SW 1271 (cell line): ENCODE measurements around the gene MRPL42.

ENCODE experiments used
- DNase-seq, 2 experiments: peaks; one replicate each; lab custom pipeline; 2025; lab: John Stamatoyannopoulos, UW

The MRPL42 gene

DNA sequence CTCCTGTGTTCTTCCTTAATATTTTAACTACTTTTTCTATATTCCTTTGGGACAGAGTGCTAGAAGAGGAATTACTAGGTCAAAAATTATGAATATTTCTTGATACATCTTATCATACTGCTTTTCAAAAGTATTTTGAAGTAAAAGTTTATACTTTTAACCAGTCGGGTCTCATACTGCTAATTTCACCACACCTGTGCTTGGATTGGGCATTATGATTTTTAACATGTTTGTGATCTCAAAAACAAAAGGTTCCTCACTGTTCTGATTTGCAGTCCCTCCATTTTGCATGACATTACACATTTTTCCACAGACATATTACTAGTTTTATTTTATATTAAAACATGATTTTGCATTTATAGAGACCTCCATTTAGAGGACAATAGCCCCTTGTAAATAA is 32.9 kb downstream of the MRPL42 start:
- DNase-seq, result no peak

DNA sequence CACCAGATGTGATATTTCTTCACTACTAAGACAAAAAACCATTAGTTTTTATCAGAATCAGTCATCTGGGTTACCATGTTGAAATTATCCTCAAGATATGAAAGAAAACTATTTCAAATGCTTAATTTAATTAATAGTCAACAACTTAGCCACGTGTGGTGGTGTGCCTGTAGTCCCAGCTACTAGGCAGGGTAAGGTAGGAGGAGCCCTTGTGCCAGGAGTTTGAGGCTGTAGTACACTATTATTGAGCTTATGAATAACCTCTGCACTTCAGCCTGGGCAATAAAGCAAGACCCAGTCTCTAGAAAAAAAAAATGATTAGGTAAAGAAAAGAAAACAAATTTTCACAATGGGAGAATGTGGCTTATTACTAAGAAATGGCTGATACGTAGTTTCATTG is 33.4 kb downstream of the MRPL42 start:
- no peak for DNase-seq

DNA sequence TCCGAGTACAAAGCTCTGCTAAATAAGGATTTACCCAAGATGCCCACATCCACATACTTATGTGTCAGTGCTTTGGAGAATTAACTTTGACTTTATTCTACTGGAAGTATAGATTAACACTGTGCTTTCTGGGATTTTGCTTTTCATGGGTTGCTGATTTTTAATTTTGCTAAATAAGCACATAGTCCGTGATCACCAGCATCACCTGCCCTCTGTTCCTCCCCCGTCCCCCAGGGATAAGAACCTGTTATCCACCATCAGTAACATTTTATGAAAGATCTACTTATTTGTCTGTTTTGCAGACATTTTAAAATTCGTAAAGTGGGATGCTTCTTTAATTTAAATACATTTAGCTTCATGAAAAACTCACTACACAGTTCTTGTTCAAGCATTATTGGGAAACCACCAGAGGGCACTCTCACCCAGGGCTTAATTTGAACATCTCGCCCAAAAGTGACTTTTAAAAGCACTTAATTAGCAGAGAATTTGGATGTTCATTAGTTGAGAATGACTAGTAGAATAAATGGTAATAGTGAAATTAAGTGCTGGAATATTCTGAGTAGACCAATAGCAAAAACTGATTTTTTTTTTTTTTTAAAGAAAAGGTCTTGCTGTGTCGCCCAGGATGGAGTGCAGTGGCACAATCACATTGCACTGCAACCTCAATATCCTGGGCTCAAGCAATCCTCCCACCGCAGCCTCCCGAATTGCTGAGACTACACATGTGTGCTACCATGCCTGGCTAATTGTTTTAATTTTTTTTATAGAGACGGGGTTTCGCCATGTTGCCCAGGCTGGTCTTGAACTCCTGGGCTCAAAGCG is 35.7 kb downstream of the MRPL42 start:
- DNase-seq, result peak in 1 of 2 experiments; percentile 29

- no peak for DNase-seq
These were observed 39.9 kb downstream of the MRPL42 start for GRCh38 chr12:93507165-93507564.

DNA sequence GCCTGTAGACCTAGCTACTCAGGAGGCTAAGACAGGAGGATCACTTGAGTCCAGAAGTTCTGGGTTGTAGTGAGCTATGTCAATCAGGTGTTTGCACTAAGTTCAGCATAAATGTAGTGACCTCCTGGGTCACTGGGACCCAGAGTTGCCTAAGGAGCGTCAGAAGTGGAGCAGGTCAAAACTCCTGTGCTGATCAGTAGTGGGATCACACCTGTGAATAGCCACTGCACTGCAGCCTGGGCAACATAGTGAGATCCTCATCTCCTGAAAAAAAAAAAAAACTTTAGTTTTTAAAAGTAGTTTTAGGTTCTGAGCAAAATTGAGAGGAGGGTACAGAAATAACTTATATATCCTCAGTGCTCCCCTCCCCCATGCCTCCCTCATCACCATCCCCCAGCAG is 42.2 kb downstream of the MRPL42 start:
- no peak for DNase-seq

GRCh38 chr12:93514853-93515252 is 47.5 kb downstream of the MRPL42 start:
- peak in 1 of 2 experiments; percentile 33 for DNase-seq

DNA sequence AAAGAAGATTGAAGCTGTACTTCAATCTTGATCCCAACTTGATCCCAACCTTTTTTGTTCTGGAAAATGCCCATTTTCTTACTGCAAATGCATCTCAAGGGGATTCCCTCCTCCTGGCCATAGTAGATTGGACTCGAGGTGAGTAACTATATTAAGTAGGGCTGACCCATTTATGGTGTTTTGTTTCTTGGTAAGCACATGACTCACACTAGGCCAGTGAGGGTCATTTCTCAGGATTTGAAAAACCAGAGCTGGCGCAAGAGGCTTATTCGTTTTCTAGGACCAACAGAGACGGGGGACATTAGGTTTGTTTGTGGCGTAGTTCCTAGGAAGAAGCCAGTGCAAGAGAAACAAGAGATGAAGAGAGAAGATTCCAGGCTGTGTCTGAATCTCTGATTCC is 51.4 kb downstream of the MRPL42 start:
- DNase-seq, result no peak

- no peak for DNase-seq
These were observed 52.5 kb downstream of the MRPL42 start for GRCh38 chr12:93519859-93520258.

DNA sequence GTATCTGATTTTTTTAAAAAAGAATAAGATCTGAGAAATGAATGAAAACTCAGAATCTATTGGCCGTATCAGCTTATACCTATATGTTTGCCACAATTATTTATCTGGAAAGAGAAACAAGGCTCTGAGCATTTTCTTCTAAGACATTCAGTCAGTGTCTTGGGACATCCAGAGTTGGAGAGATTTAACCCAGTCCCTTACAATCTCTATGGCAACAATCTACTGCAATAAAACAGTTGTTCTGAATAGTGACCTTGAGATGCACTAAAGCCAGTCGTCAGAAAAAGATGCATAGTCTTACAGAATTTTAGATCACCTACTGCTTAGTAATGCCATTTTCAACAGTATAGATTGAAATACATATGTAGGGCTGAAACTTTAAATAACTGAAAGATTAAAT is 53.1 kb downstream of the MRPL42 start:
- DNase-seq, result no peak

DNA sequence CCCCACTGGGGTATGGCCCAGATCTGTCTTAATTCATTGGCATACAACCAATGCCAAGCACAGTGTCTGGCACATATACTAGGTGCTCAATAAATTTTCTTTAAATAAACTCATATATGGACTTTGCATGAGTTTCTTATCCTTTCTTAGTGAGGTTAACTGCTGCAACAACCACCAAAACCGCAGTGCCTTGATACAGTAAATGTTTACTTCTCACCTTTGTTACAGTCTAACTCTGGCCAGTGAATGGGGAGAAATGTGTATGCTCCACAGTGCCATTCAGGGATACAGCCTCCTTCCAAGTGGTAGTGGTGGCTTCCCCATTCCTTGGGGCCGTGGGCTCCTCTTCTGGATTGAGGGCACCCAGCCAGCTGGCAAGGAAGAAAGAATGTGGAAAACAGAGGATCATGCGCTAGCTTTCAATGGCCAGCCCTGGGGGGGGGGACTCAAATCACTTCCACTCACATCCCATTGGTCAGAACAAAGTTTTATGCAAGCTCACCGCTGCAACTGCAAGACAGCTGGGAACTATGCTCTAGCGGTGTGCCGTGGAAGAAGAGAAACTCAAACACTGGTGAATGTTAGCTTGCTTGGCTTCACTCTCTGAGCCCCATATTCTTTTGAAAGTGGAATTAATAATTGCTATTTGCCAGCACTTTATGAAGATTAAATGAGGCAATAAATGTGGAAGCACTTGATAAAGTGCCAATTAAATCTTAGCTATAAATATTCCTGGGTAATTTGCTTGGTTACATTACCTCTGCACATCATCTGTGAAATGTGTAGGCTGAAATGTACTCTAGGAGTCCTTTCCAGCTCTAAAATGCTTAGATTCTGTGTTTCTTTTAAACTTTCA is 54.1 kb downstream of the MRPL42 start:
- DNase-seq, result no peak

GRCh38 chr12:93524386-93525133 is 57.2 kb downstream of the MRPL42 start:
- DNase-seq, result no peak

DNA sequence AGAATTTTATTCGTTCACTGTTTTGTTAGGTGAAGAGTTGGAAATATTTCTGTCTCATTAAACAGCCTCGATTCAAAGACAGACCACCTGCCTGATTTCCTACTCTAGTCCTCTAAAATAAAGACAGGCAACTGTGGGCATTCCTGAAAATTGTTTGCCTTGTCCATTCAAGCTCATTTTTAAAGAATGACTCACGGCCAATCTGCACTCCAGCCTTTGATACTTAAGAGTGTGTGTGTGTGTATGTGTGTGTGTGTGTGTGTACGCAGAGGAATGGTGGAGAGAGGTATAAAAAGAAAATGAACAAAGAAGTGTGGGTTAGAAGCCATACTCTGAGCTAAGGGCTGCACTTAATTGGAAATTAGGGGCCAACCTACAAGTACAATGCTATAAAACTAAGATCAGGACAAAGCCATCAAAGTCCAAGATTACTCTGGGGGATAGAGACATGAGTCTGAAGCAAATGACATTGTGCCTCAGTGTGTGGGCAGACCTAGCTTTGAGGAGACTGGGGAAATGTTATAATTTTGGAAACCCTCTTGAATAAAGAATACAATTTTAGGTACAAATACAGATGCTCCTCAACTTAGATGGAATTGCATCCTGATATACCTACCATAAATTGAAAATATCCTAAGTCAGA is 59.6 kb downstream of the MRPL42 start:
- peak in 1 of 2 experiments; percentile 8 for DNase-seq

- DNase-seq, result no peak
These were observed 63.0 kb downstream of the MRPL42 start for GRCh38 chr12:93530358-93530757.

DNA sequence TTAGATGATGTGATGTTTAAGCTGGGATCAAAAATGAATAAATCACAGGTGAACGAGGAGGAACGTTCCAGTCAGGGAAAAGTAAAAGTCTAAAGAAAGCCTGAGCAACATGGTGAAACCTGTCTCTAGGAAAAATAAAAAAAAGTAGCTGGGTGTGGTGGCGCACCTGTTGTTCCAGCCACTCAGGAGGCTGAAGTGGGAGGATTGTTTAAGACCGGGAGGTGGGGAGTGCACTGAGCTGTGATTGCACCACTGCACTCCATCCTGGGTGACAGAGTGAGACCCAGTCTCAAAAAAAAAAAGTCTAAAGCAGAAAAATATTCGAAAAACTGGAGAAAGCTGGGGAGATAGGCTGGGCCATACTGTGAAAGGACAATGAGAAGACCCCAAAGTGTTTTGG is 66.0 kb downstream of the MRPL42 start:
- no peak for DNase-seq

- no peak for DNase-seq
These were observed 68.9 kb downstream of the MRPL42 start for GRCh38 chr12:93536111-93536765.

- DNase-seq, result no peak
These were observed 69.6 kb downstream of the MRPL42 start for GRCh38 chr12:93536766-93537488.

GRCh38 chr12:93537769-93538168 is 70.5 kb downstream of the MRPL42 start:
- DNase-seq, result no peak

DNA sequence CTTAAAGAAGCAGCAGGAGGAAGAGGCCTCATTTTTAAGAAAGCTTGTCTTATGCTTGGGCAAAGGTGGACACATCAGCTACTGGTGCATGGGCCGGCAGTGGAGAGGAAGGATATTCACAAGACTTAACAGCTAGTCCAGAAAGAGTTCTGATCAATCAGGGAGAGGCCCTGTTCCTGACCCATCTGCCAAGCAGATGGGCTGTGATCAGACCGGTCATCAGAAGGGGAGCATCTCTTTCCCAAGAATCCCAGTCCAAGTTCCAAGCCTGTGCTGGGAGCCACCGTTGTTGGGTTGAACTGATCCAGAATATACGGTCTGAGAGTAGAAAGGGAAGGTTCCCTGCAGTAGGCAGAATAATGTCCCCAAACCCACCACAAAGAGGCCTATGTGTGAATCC is 72.5 kb downstream of the MRPL42 start:
- DNase-seq, result no peak

- DNase-seq, result no peak
These were observed 73.2 kb downstream of the MRPL42 start for GRCh38 chr12:93540466-93540865.

- DNase-seq, result no peak
These were observed 74.4 kb downstream of the MRPL42 start for GRCh38 chr12:93541578-93542225.
